ENCODE data around the gene BLOC1S5.
"Not testable (repeated sequence)": the region's sequence is repeated elsewhere in the genome, so short reads cannot be mapped to it uniquely, and the experiment has no call there.

BLOC1S5 gene

DNA sequence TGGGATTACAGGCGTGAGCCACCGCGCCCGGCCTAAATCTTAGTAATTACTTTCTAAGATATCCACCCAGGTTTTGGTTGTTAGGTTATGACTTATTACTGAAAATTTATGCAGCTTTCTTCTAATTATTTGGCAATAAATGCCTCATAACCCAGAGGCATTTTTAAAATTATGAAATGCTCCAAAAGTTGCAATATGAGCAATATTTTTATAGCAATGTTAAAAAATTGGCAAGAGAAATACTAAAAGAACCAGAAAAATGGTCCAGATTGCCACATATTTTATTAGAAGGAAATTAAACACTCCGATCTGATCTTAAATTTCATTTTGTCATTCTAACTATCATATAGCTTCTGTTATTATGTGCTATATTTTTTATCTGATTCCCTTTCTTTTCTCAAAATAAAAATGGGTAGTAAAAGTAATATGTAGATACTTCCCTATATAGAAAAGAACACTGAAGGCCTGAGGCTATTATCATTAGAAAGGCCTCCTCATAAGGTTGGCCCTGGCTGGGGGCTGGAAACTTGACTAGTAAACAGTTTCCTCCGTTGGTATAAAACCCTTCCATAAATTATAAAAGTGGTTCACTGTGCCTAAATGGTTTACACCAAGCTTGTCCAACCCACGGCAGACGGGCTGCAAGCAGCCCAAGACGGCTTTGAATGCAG, 22.1 kb downstream of the BLOC1S5 start:
- no peak for DNase-seq

GRCh38 chr6:8034107-8034506, 30.1 kb downstream of the BLOC1S5 start:
- DNase-seq: not testable (repeated sequence)

DNA sequence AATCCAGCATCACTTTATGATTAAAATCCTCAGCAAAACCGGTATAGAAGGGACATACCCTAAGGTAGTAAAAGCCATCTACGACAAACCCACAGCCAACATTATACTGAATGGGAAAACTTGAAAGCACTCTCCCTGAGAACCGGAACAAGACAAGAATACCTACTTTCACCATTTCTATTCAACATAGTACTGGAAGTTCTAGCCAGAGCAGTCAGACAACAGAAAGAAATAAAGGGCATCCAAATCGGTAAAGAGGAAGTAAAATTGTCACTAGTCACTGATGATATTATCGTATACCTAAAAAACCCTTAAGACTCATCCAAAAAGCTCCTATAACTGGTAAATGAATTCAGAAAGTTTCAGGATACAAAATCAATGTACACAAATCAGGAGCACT, 33.3 kb downstream of the BLOC1S5 start:
- DNase-seq: no peak

- DNase-seq: no peak
Measured at GRCh38 chr6:8029243-8029870, 34.8 kb downstream of the BLOC1S5 start.

DNA sequence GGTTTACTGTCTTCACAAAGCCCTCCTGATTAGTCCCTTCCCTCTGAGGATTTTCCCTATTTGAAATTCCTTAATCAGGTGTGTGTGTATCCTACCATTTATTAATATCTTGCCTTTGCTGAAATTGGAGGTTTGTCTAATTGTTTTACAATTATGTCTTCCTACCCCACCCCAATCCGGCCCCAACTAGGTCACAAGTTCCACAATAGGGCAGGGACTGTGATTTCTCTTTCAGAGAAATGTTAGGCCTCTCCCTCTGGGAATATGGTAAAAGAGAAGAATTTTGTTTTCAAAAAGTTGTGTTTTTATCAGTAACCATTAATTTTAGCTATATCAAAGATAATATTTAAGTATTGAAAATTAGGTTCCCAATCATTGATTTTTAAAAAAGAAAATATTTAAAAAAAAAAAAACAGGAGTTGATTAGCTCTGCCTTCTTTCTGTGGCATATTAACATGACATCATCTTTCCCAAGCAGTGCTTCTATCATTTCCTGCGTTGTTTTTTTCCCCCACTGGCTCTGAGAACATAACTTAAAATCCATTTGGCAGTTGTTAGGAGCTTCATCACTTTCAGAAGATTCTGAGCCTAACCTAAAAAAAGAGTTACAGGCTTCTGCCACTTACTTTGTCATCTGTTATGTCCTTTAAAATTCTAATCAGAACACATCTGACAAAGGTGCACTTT, 36.1 kb downstream of the BLOC1S5 start:
- no peak for DNase-seq

DNA sequence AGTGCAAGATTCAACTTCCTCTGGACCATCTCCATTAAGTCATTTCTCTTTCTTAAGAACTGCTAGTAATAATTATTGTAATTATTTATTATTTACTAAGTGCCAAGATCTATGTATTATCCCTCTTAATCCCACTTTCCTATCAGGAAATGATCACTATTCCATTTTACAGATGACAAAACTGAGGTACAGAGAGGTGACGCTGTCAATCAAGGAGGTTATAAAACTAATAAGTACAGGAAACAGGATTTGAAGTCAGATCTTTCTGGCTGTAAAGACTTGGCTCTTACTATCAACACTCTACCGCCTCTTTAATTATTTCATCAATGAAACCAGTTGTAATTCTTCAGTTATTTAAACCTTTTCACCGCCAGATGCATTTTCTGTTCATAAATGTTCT, 37.4 kb downstream of the BLOC1S5 start:
- DNase-seq: no peak

DNA sequence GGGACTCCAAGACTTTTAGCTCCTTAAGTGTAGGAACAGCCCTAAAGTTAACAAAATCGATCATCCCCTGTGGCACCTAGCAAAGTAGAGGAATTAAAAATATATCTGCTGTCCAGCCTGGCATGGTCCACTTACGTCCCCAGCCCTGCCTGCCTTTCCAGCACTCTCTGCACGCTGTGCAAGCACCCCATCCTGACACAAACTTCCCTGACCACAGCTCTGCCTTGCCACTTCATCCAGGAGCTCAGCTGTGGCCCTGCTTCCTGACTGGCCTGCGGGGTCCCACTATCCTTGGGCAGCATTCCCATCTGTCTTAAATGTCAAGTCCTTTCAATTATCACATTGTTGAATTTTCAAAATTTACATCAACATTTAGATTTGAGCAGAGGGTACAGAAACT, 39.0 kb downstream of the BLOC1S5 start:
- no peak for DNase-seq

GRCh38 chr6:8023638-8024037, 40.6 kb downstream of the BLOC1S5 start:
- DNase-seq: no peak

DNA sequence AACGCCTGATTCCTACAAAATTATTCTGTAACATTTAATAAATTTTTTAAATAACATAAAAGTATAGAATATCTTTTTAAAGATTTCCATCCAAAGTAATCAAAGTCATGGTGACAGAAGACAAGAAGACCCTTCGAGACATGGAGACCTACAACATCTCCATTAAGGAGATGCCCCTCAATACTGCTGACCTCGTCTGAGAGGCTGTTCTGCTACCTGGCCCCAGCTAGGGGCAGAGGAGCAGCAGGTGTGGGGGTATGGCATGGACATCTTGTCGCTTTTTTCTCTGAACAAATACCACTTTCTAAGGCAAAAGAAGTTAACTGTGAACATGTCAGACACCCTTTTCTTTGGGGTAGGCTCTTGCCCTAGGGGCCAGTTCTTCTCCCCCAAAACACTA, 44.1 kb downstream of the BLOC1S5 start:
- DNase-seq: no peak

- DNase-seq: no peak
Measured at GRCh38 chr6:8017705-8018104, 46.5 kb downstream of the BLOC1S5 start.

- no peak for DNase-seq
Measured at GRCh38 chr6:8017276-8017701, 46.9 kb downstream of the BLOC1S5 start.

DNA sequence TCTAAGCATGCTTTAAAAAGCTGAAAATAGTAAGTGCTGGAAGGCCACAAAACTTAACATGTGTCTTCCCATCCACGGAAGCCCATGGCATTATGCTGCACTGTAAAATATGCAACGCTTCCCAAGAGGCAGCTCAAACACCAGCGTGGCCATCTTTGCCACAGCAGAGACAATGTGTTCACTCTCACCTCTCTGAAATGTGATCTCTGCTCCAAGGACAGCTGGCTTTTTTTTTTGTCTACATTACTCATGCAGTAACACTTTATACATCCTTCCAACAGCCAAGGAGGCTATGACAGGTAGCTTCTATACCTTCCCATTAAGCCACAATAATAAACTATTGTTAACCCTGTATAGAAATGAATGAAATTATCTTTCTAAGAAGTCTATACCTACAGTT, 49.2 kb downstream of the BLOC1S5 start:
- no peak for DNase-seq

DNA sequence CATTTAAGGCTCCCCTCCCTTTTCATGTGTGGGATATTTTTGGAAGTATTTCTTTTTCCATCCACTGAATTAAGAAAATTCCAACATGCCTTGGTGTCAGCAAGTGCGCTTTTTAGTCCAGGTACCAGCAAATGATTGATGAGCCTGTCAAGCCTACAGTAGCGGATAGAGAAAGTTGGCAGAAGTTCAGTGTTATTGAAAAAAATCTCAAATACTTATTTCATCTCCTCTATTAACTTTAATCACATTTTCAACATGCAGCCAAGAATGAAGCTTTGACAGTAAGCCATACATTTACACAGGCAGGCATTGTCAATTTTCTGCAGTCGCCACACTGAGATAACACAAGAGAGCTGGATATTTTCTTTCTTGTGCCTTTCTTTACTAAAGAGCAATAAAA, 50.4 kb downstream of the BLOC1S5 start:
- no peak for DNase-seq

DNA sequence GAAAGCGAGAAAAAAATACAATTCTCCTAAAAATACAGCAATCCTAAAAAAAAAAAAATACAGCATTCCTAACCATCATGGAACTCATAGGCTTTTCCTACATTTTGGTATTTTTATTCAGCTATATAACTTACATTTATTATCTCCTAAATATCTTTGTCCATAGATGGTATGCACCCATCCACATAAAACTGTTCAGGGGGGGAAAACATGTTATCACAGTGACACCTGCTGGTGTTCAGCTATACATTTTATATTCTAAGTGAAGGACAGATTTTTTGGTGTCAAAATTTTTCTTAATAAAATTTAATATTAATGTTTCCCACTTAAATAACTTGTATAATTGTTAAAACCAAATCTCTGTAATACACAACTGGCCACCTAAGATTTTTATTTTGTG, 58.0 kb downstream of the BLOC1S5 start:
- peak in 1 of 2 donors; percentile 15 for DNase-seq

DNA sequence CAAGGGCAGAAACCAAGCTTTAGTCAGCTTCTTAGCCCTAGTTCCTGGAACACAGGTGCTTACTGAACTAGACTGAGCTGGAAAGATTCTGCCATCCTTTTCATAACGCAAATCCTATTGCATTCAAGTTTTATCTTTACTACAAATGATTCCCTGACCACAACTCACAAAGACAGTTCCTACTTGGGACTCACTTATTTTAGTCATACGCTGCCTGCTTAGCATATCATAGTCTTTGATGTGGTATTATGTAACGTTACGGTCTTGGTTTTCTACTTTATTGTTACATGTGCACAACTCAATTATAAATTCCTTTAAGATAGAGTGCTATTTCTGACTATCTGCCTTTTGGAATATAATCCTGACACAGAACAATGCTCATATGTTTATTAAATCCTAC, 59.1 kb downstream of the BLOC1S5 start:
- no peak for DNase-seq

DNA sequence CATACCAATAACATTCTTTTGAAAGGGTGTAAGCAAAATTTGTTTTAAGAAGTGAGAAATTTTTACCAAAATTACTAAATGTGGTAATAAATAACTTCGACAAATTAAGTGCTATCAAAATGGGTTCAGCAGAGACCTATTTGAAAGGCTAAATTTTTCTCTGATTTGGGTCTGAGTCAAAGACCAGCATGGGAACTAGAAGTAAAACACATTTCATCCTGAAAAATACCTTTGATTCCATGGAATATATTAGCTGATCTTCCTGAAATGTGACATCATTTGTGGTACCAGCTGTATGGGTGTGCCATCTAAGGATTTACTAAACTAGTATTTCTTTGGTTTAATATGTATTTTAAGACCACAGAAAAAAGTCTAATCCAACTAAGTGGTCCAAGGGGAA, 63.6 kb downstream of the BLOC1S5 start:
- no peak for DNase-seq

DNA sequence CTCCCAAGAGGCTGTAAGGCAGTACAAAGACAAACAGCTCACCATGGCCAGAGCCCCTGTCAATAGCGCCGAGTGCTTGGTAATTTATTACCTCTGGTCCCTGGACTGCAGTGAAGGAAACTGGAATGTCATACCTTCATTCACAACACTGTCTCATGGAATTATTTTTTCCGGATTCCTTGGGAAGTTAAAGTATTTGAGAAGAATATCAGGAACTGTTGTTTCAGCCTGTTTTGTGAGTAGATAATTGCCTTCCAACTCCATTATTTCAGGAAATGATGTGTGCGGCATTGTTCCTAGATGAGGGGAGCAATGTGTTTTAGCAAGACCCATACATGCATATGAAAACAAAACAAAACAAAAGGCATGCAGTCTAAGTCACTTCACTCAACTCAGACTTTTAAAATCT, 64.0 kb downstream of the BLOC1S5 start:
- no peak for DNase-seq

DNA sequence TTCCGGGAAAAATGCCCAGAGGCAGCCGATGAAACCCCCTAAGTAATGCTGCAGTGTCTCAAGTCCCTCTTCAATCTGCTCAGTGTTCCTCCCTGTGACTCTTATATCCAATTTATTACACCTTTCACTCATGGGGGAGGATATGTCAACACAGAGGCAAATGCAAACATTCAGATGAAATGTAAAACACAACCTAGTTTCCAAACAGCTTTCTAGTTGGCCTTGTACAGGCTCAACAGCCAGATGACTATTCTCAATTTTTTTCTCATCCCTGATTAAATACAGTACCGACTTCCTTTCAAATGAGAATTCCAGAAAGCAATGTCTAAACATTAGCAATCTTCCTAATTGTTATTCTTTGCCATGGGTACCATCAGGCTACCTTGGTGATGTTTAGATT, 65.0 kb downstream of the BLOC1S5 start:
- DNase-seq: no peak

GRCh38 chr6:7998103-7998725, 66.0 kb downstream of the BLOC1S5 start:
- DNase-seq: peak in 1 of 2 donors; percentile 20

DNA sequence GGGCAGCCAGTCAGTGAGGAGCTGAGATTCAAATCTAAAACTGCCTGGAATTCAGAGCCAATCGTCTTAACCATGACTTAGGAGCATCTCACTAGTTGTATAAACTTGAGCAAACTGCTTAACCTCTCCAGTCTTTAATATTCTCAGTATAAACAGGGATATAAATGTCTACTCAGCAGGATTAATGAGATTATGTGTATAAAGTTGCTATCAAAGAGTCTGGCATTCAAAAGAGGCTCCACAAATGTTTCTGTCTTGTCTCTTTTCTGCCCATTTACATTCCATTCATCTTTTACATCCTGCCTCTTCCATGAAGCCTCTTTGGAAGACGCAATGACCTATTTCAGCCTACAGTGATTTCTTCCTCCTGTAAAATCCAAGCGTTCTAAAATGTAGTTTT, 66.9 kb downstream of the BLOC1S5 start:
- DNase-seq: no peak

GRCh38 chr6:7996538-7997111, 67.6 kb downstream of the BLOC1S5 start:
- DNase-seq: no peak

DNA sequence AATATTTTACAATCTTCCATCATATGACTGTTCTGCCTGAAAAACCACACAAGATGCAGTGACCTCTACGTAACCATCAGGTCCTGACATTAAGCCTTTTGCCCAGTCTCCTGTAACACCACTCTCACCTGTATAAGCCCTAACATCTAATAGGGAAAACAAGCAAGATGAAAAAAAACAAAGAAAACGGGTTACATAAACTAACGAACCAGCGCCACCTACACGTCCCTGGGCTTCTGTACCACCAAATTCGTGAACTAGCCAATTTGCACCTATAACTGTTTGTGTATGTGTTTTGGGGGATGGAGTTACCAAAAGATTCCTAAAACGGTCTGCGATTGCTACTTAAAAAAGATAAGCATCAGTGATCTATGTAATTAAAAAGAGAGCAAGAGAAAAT, 70.2 kb downstream of the BLOC1S5 start:
- no peak for DNase-seq

GRCh38 chr6:7993399-7993798, 70.8 kb downstream of the BLOC1S5 start:
- no peak for DNase-seq
